Measurements from ENCODE around the gene TBPL1.
A peak's percentile ranks its signal among the peaks of the same experiment; 100 is the strongest.

TBPL1 gene

DNA sequence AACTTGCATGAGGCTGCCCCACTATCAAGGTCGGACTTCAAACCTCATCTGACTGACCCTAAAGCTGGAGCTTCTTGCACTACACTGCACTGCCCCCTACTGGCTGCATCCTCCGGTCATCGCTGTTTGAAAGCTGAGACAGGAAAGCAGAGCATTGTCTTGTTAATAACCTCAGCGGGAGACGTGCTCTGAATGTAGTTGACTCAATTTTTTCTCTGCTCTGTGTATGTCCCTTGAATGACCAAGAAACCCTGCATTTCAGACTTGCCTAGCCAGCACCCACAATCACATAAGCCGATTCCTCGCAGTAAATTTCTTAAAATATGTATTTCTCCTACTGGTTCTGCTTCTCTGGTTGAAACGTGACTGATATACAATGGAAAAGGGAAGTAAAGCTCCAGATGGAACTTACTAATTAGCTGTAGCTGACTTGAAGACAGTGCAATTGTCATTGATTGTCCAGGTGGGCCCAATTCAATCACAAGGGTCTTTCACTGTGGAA is 36.3 kb upstream of the TBPL1 start:
- Histone ChIP-seq H3K27me3 (ENCODE audit: insufficient read depth, low read length, poor library complexity, severe bottlenecking) (no peaks in the 10 kb centered on the region), H3F3A (ENCODE audit: low read depth) (no peaks in the 10 kb centered on the region), H3K4me1 (ENCODE audit: insufficient read depth, low read length, poor library complexity, severe bottlenecking) (no peaks in the 10 kb centered on the region), H3K9me3 (ENCODE audit: insufficient read depth, low read depth, low read length) (no peaks in the 10 kb centered on the region), H3K36me3 (ENCODE audit: insufficient read depth, low read length) (no peaks in the 10 kb centered on the region), H3K4me3 (ENCODE audit: low read length, poor library complexity, severe bottlenecking) (peak overlapping the region; percentile 26), H3K79me2 (ENCODE audit: insufficient read depth, low read length) (no peaks in the 10 kb centered on the region), H3K9ac (ENCODE audit: low read depth, low read length, poor library complexity, severe bottlenecking) (no peak overlapping the region), H3K9me2 (replicated peaks; ENCODE audit: low read depth, low read length) (no peaks in the 10 kb centered on the region), H3K4me2 (ENCODE audit: low read depth, low read length, poor library complexity, severe bottlenecking) (peak overlapping the region; percentile 66), H2AFZ (ENCODE audit: low read length) (peak overlapping the region; percentile 94), H4K20me1 (ENCODE audit: insufficient read depth, low read length, poor library complexity, severe bottlenecking) (no peaks in the 10 kb centered on the region)
- TF ChIP-seq, protein P1, sequence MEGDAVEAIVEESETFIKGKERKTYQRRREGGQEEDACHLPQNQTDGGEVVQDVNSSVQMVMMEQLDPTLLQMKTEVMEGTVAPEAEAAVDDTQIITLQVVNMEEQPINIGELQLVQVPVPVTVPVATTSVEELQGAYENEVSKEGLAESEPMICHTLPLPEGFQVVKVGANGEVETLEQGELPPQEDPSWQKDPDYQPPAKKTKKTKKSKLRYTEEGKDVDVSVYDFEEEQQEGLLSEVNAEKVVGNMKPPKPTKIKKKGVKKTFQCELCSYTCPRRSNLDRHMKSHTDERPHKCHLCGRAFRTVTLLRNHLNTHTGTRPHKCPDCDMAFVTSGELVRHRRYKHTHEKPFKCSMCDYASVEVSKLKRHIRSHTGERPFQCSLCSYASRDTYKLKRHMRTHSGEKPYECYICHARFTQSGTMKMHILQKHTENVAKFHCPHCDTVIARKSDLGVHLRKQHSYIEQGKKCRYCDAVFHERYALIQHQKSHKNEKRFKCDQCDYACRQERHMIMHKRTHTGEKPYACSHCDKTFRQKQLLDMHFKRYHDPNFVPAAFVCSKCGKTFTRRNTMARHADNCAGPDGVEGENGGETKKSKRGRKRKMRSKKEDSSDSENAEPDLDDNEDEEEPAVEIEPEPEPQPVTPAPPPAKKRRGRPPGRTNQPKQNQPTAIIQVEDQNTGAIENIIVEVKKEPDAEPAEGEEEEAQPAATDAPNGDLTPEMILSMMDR (conservative IDR thresholded peaks at IDR 0.05; ENCODE audit: low read length): peak; percentile 98
- no peak for TF ChIP-seq EZH2phosphoT487 (IDR thresholded peaks at IDR 0.05; ENCODE audit: borderline replicate concordance)

DNA sequence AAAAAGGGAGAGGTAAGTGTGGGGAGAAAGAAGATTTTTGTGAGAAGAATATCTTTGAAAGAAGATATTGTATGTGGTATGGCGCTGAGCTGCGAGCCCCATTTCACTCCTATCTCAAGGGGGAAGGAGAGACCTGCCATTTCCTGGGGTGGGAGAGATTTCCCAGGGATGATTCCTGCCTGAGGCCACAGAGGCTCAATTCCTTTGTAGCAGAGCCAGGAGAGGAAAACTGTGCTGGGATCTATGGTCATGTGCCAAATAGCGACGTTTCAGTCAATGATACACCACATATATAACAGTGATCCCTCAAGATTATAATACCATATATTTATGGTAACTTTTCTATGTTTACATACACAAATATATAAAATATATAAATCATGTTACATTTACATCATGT is 35.2 kb upstream of the TBPL1 start:
- no peak overlapping the region for H3K4me3 ChIP-seq (ENCODE audit: low read length, poor library complexity, severe bottlenecking)
- H2AFZ ChIP-seq (ENCODE audit: low read length): no peak overlapping the region
- no peaks in the 10 kb centered on the region for H3F3A ChIP-seq (ENCODE audit: low read depth)
- no peaks in the 10 kb centered on the region for H3K79me2 ChIP-seq (ENCODE audit: insufficient read depth, low read length)
- no peaks in the 10 kb centered on the region for H3K36me3 ChIP-seq (ENCODE audit: insufficient read depth, low read length)
- TF ChIP-seq, protein P1 (conservative IDR thresholded peaks at IDR 0.05; ENCODE audit: low read length): no peak
- TF ChIP-seq EZH2phosphoT487 (IDR thresholded peaks at IDR 0.05; ENCODE audit: borderline replicate concordance): no peak
- H3K27me3 ChIP-seq (ENCODE audit: insufficient read depth, low read length, poor library complexity, severe bottlenecking): no peaks in the 10 kb centered on the region
- no peak overlapping the region for H3K9ac ChIP-seq (ENCODE audit: low read depth, low read length, poor library complexity, severe bottlenecking)
- no peaks in the 10 kb centered on the region for H3K9me2 ChIP-seq (replicated peaks; ENCODE audit: low read depth, low read length)
- no peaks in the 10 kb centered on the region for H3K9me3 ChIP-seq (ENCODE audit: insufficient read depth, low read depth, low read length)
- H3K4me1 ChIP-seq (ENCODE audit: insufficient read depth, low read length, poor library complexity, severe bottlenecking): no peaks in the 10 kb centered on the region
- H3K4me2 ChIP-seq (ENCODE audit: low read depth, low read length, poor library complexity, severe bottlenecking): no peak overlapping the region
- no peaks in the 10 kb centered on the region for H4K20me1 ChIP-seq (ENCODE audit: insufficient read depth, low read length, poor library complexity, severe bottlenecking)

DNA sequence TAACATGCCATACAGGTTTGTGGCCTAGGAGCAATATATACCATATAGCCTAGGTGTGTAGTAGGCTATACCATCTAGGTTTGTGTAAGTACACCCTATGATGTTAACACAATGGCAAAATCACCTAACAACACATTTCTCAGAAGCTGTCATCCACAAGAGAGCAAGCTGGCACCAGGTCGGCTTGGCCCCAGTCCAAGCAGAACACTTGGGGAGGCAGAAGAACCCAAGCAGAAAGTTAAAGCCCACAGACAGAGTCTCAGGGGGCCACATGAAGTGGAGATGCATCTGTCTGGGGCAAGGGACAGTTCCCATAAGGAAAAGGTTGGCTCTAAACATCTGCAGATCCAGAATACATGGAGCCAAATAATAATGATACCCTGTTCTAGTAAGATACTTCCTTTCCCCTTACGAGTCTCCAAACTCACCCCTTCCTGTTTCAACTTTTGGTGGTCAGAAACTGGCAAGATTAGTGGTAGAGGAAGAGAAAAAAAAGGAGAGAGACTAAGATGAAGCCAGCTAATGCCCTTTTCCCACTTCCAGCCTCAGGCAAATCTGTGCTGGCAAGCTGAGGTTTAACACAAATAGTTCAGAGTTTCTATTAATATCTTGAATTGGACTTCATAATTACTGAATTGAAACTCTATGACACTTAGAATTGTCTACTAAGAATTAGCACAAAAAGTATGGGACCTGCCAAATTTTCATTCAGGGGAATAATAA is 34.7 kb upstream of the TBPL1 start:
- H3F3A ChIP-seq (ENCODE audit: low read depth): no peaks in the 10 kb centered on the region
- H3K79me2 ChIP-seq (ENCODE audit: insufficient read depth, low read length): no peaks in the 10 kb centered on the region
- no peaks in the 10 kb centered on the region for H3K9me3 ChIP-seq (ENCODE audit: insufficient read depth, low read depth, low read length)
- no peak overlapping the region for H3K9ac ChIP-seq (ENCODE audit: low read depth, low read length, poor library complexity, severe bottlenecking)
- no peaks in the 10 kb centered on the region for H3K27me3 ChIP-seq (ENCODE audit: insufficient read depth, low read length, poor library complexity, severe bottlenecking)
- no peak overlapping the region for H3K4me2 ChIP-seq (ENCODE audit: low read depth, low read length, poor library complexity, severe bottlenecking)
- no peaks in the 10 kb centered on the region for H3K9me2 ChIP-seq (replicated peaks; ENCODE audit: low read depth, low read length)
- no peaks in the 10 kb centered on the region for H4K20me1 ChIP-seq (ENCODE audit: insufficient read depth, low read length, poor library complexity, severe bottlenecking)
- TF ChIP-seq, protein P1 (conservative IDR thresholded peaks at IDR 0.05; ENCODE audit: low read length): no peak
- no peak for TF ChIP-seq EZH2phosphoT487 (IDR thresholded peaks at IDR 0.05; ENCODE audit: borderline replicate concordance)
- H3K36me3 ChIP-seq (ENCODE audit: insufficient read depth, low read length): no peaks in the 10 kb centered on the region
- H3K4me1 ChIP-seq (ENCODE audit: insufficient read depth, low read length, poor library complexity, severe bottlenecking): no peaks in the 10 kb centered on the region
- H2AFZ ChIP-seq (ENCODE audit: low read length): 0 out of 2 replicates have a peak overlapping the region, but pooled peaks have one; percentile 43
- H3K4me3 ChIP-seq (ENCODE audit: low read length, poor library complexity, severe bottlenecking): no peak overlapping the region

All from Loucy (cell line).